HG03039 (cell line): Measurements from ENCODE around the gene CENPP.

ENCODE experiments used
- ATAC-seq: cut with Tn5 transposase; IDR thresholded peaks from one replicate; pipeline ENCODE4 v1.9.1; 2021; ENCODE audit warnings: mild to moderate bottlenecking, moderate library complexity; ENCODE audit not compliant: unreplicated experiment

Gene CENPP

GRCh38 chr9:92650839-92651621 lies 325.3 kb downstream of the CENPP start:
- no peak for ATAC-seq

DNA sequence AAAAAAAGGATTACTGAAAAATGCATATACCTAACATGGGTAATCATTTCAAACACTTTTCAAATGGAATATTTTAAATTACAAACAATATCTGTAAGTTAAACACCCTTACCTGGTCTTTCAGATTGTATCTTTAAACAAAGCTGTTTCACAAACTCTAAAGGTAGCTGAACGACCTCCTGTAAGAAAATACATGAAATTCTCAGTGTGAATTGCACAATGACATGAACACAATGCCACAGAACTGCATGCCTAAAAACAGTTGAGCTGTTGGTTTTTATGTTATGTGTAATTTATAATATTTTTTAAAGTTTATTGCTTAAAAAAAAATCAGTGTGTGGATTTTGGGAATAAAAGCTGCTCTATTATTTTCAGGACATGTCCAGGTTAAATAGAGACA lies 326.7 kb downstream of the CENPP start:
- no peak for ATAC-seq

DNA sequence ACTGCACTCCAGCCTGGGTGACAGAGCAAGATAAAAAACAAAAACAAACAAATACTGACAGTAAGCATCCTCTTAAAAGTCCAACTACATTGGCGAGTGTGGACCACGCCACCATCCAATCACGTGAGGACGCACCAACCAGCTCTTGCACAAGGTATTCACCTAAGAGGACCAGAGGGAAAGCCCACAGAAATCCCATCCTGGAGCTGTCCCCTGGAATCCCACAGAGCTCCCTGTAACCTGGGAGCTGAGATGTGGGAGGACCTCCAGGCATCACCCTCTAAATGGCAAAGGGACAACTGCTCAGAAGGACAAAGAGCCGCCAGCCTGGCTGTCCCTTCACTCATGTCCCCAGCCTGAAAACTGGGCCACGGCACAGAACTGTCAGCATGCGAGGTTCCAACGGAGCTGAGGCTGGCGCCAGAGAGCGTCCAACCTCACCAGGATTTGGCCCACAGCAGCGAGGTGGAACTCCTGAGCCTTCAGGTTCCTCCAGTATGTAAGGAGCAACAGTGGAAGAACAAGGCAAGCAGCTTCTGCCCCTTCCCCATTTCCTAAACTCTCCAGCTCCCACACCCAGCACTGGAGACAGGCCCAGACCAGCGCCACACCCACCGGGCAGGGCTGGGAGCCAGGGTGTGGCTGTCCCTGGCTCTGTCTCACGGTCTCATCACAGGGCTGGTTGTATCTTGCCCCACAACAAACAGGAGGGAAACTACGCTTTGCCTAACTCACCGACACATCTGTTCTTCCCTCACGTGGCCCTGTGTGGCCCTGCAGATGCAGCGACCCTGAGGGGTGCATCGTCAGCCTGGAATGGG lies 328.9 kb downstream of the CENPP start:
- no peak for ATAC-seq

DNA sequence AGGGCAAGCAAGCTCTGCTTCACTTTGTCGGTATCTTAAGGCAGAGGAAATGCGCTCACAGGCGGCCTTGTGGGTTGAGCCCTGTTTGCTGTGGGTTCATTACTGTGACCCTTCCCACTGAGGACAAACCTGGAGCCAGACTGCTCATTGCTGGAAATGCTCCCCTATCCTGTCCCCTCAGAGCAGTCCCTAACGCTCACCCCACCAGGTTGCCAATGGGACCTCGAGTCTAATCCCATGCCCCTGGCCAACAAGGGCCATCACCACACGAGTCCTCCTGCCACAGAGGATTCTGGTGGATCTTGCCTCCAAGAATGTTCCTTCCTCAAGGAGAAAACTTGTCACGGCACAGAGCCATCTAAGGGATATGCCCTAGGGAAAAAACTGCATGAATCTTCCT lies 329.6 kb downstream of the CENPP start:
- ATAC-seq, result no peak

DNA sequence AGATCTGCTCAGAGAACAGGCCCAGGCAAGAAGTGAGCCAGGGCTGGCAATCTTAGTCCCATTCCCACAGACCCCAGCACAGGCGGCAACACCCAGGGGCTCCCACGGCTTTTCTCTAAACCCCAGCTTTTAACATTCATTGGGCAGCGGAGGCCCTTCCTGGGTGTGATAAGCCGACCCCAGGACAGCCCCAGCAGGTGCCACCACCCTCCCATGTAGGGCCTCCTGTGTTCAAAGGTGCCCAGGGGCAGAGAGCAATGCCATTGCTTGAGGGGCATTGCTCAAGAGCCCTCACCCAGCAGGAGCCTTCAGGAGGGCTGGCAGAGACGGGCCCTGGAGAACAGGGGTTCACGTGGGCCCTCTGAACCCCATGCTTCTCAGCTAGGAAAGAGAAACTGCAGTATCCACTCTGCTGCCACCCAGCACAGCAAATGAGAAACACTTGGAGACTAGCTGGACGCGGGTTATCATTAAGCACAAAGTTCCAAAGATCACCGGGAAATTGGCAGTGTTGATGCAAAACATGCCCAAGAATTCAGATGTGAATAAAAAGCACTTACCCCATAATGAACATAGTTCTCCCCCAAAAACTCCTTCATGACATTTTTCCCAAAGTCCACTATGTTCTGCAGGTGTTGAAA lies 330.3 kb downstream of the CENPP start:
- ATAC-seq, result no peak

DNA sequence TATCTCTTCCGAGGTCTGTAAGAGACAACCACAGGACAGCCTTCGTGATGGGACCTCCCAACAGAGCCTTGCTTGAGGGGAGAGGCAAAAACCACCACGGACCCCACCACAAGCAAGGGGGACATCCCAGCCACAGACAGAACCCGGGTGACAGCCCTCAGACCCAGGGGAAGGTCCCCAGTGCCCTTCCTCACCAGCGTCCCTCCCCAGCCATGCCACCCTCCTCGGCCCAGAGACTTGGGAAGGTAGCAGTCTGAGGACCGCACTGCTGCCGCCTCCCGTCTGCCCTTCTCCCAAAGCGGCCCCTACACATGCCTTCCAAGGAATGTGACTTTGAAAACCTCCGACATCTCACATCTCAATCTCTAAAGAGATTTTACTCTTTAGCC lies 330.8 kb downstream of the CENPP start:
- ATAC-seq, result no peak

GRCh38 chr9:92657296-92658094 lies 331.7 kb downstream of the CENPP start:
- ATAC-seq, result no peak

- no peak for ATAC-seq
Measured at GRCh38 chr9:92658176-92658575, 332.4 kb downstream of the CENPP start.

DNA sequence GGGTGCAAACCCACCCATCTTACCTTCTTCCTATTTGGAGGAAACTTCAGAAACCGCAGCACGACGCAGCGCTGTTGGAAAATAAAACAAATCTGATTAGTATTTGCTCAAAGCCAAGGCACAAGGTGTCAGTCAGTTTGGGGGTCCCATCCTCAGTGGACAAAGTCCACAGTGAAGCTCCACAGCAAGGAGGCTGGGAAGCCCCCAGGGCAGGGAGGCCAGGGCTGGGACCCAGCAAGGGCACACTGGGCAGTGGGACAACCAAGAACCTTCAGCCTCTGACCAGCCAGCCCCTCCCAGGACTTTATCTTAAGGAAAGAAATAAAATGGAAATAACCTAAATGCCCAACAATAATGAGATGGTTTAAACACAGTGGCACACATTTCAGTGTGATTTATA lies 332.9 kb downstream of the CENPP start:
- ATAC-seq, result no peak

GRCh38 chr9:92659601-92660000 lies 333.8 kb downstream of the CENPP start:
- ATAC-seq, result no peak

- no peak for ATAC-seq
Measured at GRCh38 chr9:92660266-92660665, 334.5 kb downstream of the CENPP start.

DNA sequence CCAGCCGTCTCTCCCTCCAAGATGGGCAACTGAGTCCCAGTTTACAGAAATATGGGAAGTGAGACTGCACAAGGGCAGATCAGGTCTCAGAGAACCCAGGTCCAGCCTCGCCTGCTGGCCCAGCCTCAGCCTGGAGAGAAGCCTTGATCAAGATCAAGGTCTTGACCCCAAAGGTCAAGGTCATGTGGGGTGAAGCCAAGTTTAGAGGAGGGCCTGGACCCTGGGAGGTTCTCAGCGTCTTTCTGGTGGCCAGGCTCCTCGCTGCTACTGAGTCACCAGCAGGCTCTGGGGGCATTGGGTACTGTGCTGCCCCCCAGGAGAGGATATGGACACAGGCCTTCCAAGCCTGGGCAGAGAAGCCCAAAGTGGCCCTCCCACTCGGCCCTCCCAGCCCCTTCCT lies 335.4 kb downstream of the CENPP start:
- ATAC-seq, result no peak

- ATAC-seq, result no peak
Measured at GRCh38 chr9:92661743-92662142, 336.0 kb downstream of the CENPP start.

DNA sequence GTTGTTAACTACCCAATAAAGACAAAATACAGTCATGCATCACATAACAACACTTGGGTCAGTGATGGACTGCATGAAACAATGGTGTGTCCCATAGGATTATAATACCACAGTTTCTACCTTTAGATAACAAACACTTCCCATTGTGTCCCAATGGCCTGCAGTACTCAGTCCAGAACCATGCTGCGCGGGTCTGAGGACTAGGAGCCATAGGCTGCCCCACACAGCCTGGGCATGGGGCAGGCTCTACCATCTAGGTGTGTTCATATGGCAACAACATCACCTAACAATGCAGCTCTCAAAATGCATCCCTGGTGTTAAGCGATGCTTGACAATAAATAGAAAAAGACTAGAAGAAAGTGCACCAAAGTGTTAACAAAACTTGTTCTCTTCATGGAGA lies 337.4 kb downstream of the CENPP start:
- no peak for ATAC-seq

DNA sequence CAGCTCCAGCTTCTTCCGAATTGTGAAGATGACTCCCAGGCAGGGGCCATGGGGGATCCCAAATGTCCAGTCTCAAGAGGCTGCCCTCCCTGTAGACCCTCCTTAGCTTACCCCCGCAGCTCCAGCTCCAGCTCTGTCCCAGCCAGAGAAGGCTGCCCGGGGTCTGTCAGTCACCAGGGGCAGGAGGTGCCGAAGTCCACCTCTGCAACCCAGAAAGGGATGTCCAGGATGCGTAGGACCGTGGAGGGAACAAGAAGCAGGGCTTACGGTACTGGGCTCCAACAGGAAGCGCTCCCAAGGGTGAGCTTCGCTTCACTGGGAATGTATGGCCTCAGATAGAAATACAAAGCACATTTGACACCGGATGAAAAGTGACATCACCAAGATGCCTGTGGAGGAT lies 338.2 kb downstream of the CENPP start:
- ATAC-seq, result no peak

- no peak for ATAC-seq
Measured at GRCh38 chr9:92664394-92665152, 338.8 kb downstream of the CENPP start.

GRCh38 chr9:92665836-92666235 lies 340.1 kb downstream of the CENPP start:
- ATAC-seq, result no peak

DNA sequence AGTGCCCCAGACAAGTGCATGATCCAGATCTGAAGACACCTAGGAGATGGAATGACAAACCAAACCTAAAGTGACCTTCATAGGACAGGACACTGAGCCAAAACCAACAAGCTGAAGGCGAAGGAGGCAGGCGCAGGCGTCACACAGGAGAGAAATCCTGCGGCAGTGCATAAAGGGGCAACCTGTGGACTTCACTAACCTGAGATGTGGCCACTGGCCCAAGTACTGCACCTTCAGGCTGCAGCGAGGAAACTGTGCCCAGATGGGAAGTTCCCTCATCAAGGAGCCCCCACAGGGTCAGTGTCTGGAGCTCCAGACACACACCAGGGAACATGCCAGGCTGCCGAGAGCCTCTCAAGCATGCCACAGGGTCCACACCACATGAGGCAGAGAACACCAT lies 340.5 kb downstream of the CENPP start:
- no peak for ATAC-seq

GRCh38 chr9:92666912-92667532 lies 341.3 kb downstream of the CENPP start:
- no peak for ATAC-seq
